ENCODE data around the gene KCTD16. TPM values are rescaled to one million over a fixed set of nuclear protein-coding genes. Genes with fewer than 3 reads are reported as not detected.

KCTD16 gene
- 0.08 TPM for total RNA-seq (2021; ENCODE audit: unreplicated experiment)
- 0.06 TPM for polyA plus RNA-seq (2012; ENCODE audit: insufficient read length)
- percentile 16 among the genes with signal in this experiment for Bru-seq, nascent RNA
- BruChase-seq, experiment 1, labeled RNA remaining after a 2-hour chase, result percentile 20 among the genes with signal in this experiment
- BruChase-seq, experiment 2, labeled RNA remaining after a 6-hour chase, result percentile 17 among the genes with signal in this experiment
- long read RNA-seq, result 0 reads

- ATAC-seq (peak; percentile 100), DNase-seq (ENCODE audit: low read depth, low spot score) (peak; percentile 92)
- peaks cover 10% of the 10 kb centered on the region for H3K36me3 ChIP-seq (ENCODE audit: control insufficient read depth, insufficient read depth, low read length)
- intact Hi-C loops (cut with micrococcal nuclease; ENCODE audit: unreplicated experiment) (no loop called here), in situ Hi-C loops (cut with HindIII; ENCODE audit: low pct_unique_long_range_greater_than_20kb, low sequenced_read_pairs) (no loop called here)
- ChIA-PET CTCF (interaction anchor here (0.6 to 0.8 kb wide), 2 partner anchors 28 to 108 kb away, joined by 3 to 4 read pairs; no protein-coding TSS in a partner anchor), POLR2A (interaction anchor here (0.6 kb wide), 1 partner anchor 572 kb away, joined by 4 read pairs; no protein-coding TSS in a partner anchor)
- peaks cover 9% of the 10 kb centered on the region for H3K4me1 ChIP-seq (ENCODE audit: control insufficient read depth, insufficient read depth, low read length)
- no TSS peak for BruUV-seq (replicated peaks)
- peak within 1 kb of the TSS; percentile 60 to 83 for H3K4me3 ChIP-seq (ENCODE audit: low read depth in 2 of 2, low read length in 2 of 2)
- peak within 1 kb of the TSS; percentile 81 for H3K27ac ChIP-seq (ENCODE audit: low read length)
- peaks cover 7% of the 10 kb centered on the region for H3K27me3 ChIP-seq (ENCODE audit: control insufficient read depth, insufficient read depth, low read length)
- TF ChIP-seq POLR2AphosphoS5 (IDR thresholded peaks at IDR 0.05; ENCODE audit: low read depth, low read length), result peak; percentile 86
- no peak for TF ChIP-seq REST (IDR thresholded peaks at IDR 0.05; ENCODE audit: insufficient read depth in 1 of 2, low read depth in 2 of 2, low read length in 1 of 2)
- peak; percentile 89; the same call in 1 of the 2 replicates for TF ChIP-seq SIN3A (IDR thresholded peaks at IDR 0.05; ENCODE audit: borderline replicate concordance, insufficient read depth, low read depth, low read length)
- no peaks in the 10 kb centered on the region for H3K9me3 ChIP-seq (ENCODE audit: control insufficient read depth, insufficient read depth, low read depth, low read length)
Measured at GRCh38 chr5:144170276-144171024, at the start of gene KCTD16, which contains the start of gene YIPF5. Gene KCTD16, plus strand, starts transcription at chr5:144170873. Gene YIPF5, minus strand, starts transcription at chr5:144170659. Its CDS starts 704 bp downstream, at chr5:144169955.

- POLR2A ChIA-PET, result no interaction called here
- TF ChIP-seq REST (IDR thresholded peaks at IDR 0.05; ENCODE audit: insufficient read depth in 1 of 2, low read depth in 2 of 2, low read length in 1 of 2), result no peak
- no peak for TF ChIP-seq TCF7L2 (IDR thresholded peaks at IDR 0.05; ENCODE audit: low read depth, low read length)
- TF ChIP-seq SIN3A (IDR thresholded peaks at IDR 0.05; ENCODE audit: borderline replicate concordance, insufficient read depth, low read depth, low read length), result no peak
- no peak for TF ChIP-seq POLR2AphosphoS5 (IDR thresholded peaks at IDR 0.05; ENCODE audit: low read depth, low read length)
- no peak for TF ChIP-seq CTCF (IDR thresholded peaks at IDR 0.05)
- DNase-seq (ENCODE audit: low read depth, low spot score), result no peak
- H3K27me3 ChIP-seq (ENCODE audit: control insufficient read depth, insufficient read depth, low read length), result no peaks in the 10 kb centered on the region
- no peak overlapping the region for H3K27ac ChIP-seq (ENCODE audit: low read length)
- no peaks in the 10 kb centered on the region for H3K36me3 ChIP-seq (ENCODE audit: control insufficient read depth, insufficient read depth, low read length)
- BruUV-seq (replicated peaks), result no TSS peak
- H3K9me3 ChIP-seq (ENCODE audit: control insufficient read depth, insufficient read depth, low read depth, low read length), result no peaks in the 10 kb centered on the region
- in situ Hi-C loops (cut with HindIII; ENCODE audit: low pct_unique_long_range_greater_than_20kb, low sequenced_read_pairs), result no loop called here
- intact Hi-C loops (cut with micrococcal nuclease; ENCODE audit: unreplicated experiment), result no loop called here
- no peak for ATAC-seq
- H3K4me1 ChIP-seq (ENCODE audit: control insufficient read depth, insufficient read depth, low read length), result no peaks in the 10 kb centered on the region
- no peak overlapping the region for H3K4me3 ChIP-seq (ENCODE audit: low read depth in 2 of 2, low read length in 2 of 2)
- CTCF ChIA-PET, result no interaction called here
Measured at GRCh38 chr5:144121577-144121976, 49.1 kb upstream of the KCTD16 start.

Data from Panc1 (cell line).